Thyroid gland (tissue), 4 donors: ENCODE measurements around the gene UBE2V1. TPM values are rescaled to one million over a fixed set of nuclear protein-coding genes. Genes with fewer than 3 reads are reported as not detected.

Experiments used
- DNase-seq, 2 donors: peaks; one replicate each; pipeline ENCODE4 v3.0.0-alpha.2; 2019
- H3K27ac ChIP-seq, 3 donors: fragments of 200-600 bp; sonication (generic); 1 replicate in 2 of 3; 2 replicates in 1 of 3; pipeline ENCODE4 v1.5.1; 2016 to 2019; ENCODE audit warnings: mild to moderate bottlenecking in 1 of 3, moderate library complexity in 1 of 3
- H3K27me3 ChIP-seq: fragments of 200-600 bp; sonication (generic); one replicate; pipeline ENCODE4 v1.5.1; 2019
- H3K36me3 ChIP-seq, 2 donors: fragments of 200-600 bp; sonication (generic); one replicate each; pipeline ENCODE4 v1.5.1; 2016 to 2019
- H3K4me1 ChIP-seq, 2 donors: fragments of 200-600 bp; sonication (generic); one replicate each; pipeline ENCODE4 v1.5.1; 2017 to 2019
- H3K4me3 ChIP-seq, 3 donors: fragments of 200-600 bp; sonication (generic); replicated peaks in 1 of 3; 1 replicate in 2 of 3; 2 replicates in 1 of 3; pipeline ENCODE4 v1.5.1; 2016; ENCODE audit warnings: mild to moderate bottlenecking in 1 of 3
- H3K9me3 ChIP-seq: fragments of 200-600 bp; sonication (generic); one replicate; pipeline ENCODE4 v1.5.1; 2017
- CTCF ChIP-seq, 6 experiments: fragments of 200-600 bp in 3 of 6; fragments of 450-650 bp in 3 of 6; sonication (generic) in 3 of 6; IDR thresholded peaks; one replicate each; pipeline ENCODE4 v1.5.1; 2016 to 2019; ENCODE audit warnings: antibody characterized with exemption in 6 of 6, mild to moderate bottlenecking in 2 of 6, inconsistent platforms in 1 of 6, moderate library complexity in 1 of 6
- POLR2A ChIP-seq, 2 donors: fragments of 450-650 bp; IDR thresholded peaks; one replicate each; pipeline ENCODE4 v1.6.1; 2017; ENCODE audit warnings: antibody characterized with exemption in 2 of 2, mild to moderate bottlenecking in 2 of 2, moderate library complexity in 1 of 2
- WGBS, 2 donors: methylation state at CpG; one replicate each; pipeline ENCODE4 v1.1.5; 2017; 5-methylcytosine and 5-hydroxymethylcytosine counted together
- intact Hi-C: fragments of 100-400 bp; cut with DNase I; formaldehyde crosslinking; loops from one replicate; pipeline ENCODE4 v1.15.1; 2023
- total RNA-seq, 4 donors: library from RNA; depleted of rRNA; stranded (reverse); fragments of >200 nt; gene quantifications; one replicate each; pipeline ENCODE4 v1.2.3, GENCODE V29; 2016

Gene UBE2V1
- total RNA-seq, 4 donors from 2014 or later: 77.3 to 110 (median 92.3) TPM

- 14 to 21% methylated on average over 9 of the region's 9 CpGs for WGBS, 2 donors
- TF ChIP-seq POLR2A (IDR thresholded peaks at IDR 0.05) (peak in 1 of 2 donors; percentile 8), CTCF (IDR thresholded peaks at IDR 0.05) (peak; percentile 12 to 94 (median 85))
- intact Hi-C loops: loop anchor here (5.0 kb wide), 1 partner anchor 46 kb away; no protein-coding TSS in a partner anchor
- Histone ChIP-seq H3K27me3 (no peaks in the 10 kb centered on the region), H3K4me3 (no peak overlapping the region), H3K4me1 (peaks cover 21 to 26% of the 10 kb centered on the region in 2 donors), H3K27ac (peak overlapping the region in 2 of 3 donors; percentile 27 to 73), H3K9me3 (no peaks in the 10 kb centered on the region), H3K36me3 (peaks cover 15 to 18% of the 10 kb centered on the region in 2 donors)
- peak; percentile 86 to 87 for DNase-seq
Measured at GRCh38 chr20:50120935-50121693, 8.2 kb upstream of the UBE2V1 start.

GRCh38 chr20:50118203-50118602 is 5.3 kb upstream of the UBE2V1 start:
- H3K4me1 ChIP-seq: peaks cover 38 to 46% of the 10 kb centered on the region in 2 donors
- no peaks in the 10 kb centered on the region for H3K9me3 ChIP-seq
- H3K27me3 ChIP-seq: no peaks in the 10 kb centered on the region
- no peak overlapping the region for H3K4me3 ChIP-seq
- no peak overlapping the region for H3K27ac ChIP-seq
- DNase-seq: no peak
- H3K36me3 ChIP-seq: no peaks in the 10 kb centered on the region
- intact Hi-C loops: no loop called here
- WGBS, 2 donors: 76 to 79% methylated on average over 2 of the region's 2 CpGs
- TF ChIP-seq POLR2A (IDR thresholded peaks at IDR 0.05): no peak
- no peak for TF ChIP-seq CTCF (IDR thresholded peaks at IDR 0.05)

GRCh38 chr20:50116368-50116999 is 3.5 kb upstream of the UBE2V1 start:
- no peaks in the 10 kb centered on the region for H3K27me3 ChIP-seq
- peak overlapping the region in 2 of 3 donors; percentile 62 to 66 for H3K27ac ChIP-seq
- no peak overlapping the region for H3K4me3 ChIP-seq
- no peak for DNase-seq
- no peaks in the 10 kb centered on the region for H3K36me3 ChIP-seq
- 88% methylated on average over 19 of the region's 19 CpGs for WGBS, 2 donors
- intact Hi-C loops: no loop called here
- H3K9me3 ChIP-seq: no peaks in the 10 kb centered on the region
- TF ChIP-seq CTCF (IDR thresholded peaks at IDR 0.05) (no peak), POLR2A (IDR thresholded peaks at IDR 0.05) (no peak)
- H3K4me1 ChIP-seq: peaks cover 38 to 44% of the 10 kb centered on the region in 2 donors

- DNase-seq: peak; percentile 98 to 99
- TF ChIP-seq POLR2A (IDR thresholded peaks at IDR 0.05) (peak in 1 of 2 donors; percentile 62), CTCF (IDR thresholded peaks at IDR 0.05) (no peak)
- Histone ChIP-seq H3K27me3 (no peaks in the 10 kb centered on the region), H3K9me3 (no peaks in the 10 kb centered on the region), H3K4me3 (peak overlapping the region in 2 of 3 donors; percentile 33 to 34), H3K36me3 (no peaks in the 10 kb centered on the region), H3K4me1 (peaks cover 40 to 45% of the 10 kb centered on the region in 2 donors), H3K27ac (peak overlapping the region; percentile 7 to 66 (median 62))
- 0% methylated on average over 24 of the region's 24 CpGs for WGBS, 2 donors
- intact Hi-C loops: no loop called here
Measured at GRCh38 chr20:50115591-50116367, 2.8 kb upstream of the UBE2V1 start.
